Mesendoderm (in vitro differentiated cells): ENCODE data around the gene NBEA.

Experiments
- DNase-seq: peaks from one replicate; pipeline ENCODE4 v3.0.0; 2013
- H2AK5ac ChIP-seq: 2 replicates; pipeline ENCODE4 v1.6.1; 2013; ENCODE audit warnings: low read length, inconsistent platforms
- H2BK120ac ChIP-seq: 2 replicates; pipeline ENCODE4 v1.6.1; 2013; ENCODE audit warnings: low read depth, mild to moderate bottlenecking, low read length, moderate library complexity, mixed read lengths
- H2BK15ac ChIP-seq: replicated peaks from 2 replicates; pipeline ENCODE4 v1.6.1; 2013; ENCODE audit warnings: low read depth, mild to moderate bottlenecking, moderate library complexity
- H2BK5ac ChIP-seq: 2 replicates; pipeline ENCODE4 v1.6.1; 2013; ENCODE audit warnings: low read length, inconsistent platforms
- H3K18ac ChIP-seq: 2 replicates; pipeline ENCODE4 v1.6.1; 2013; ENCODE audit warnings: mild to moderate bottlenecking, low read length, mixed read lengths
- H3K23ac ChIP-seq: one replicate; pipeline ENCODE4 v1.6.1; 2013; ENCODE audit warnings: low read length
- H3K27ac ChIP-seq: 2 replicates; pipeline ENCODE4 v1.5.1; 2013; ENCODE audit warnings: low read depth, mild to moderate bottlenecking, inconsistent platforms, low read length, moderate library complexity
- H3K27me3 ChIP-seq: 2 replicates; pipeline ENCODE4 v1.6.1; 2013; ENCODE audit warnings: low read length, control low read depth, mild to moderate bottlenecking, inconsistent platforms; ENCODE audit not compliant: insufficient read depth, poor library complexity
- H3K36me3 ChIP-seq: 2 replicates; pipeline ENCODE4 v1.6.1; 2013; ENCODE audit warnings: low read length, inconsistent platforms; ENCODE audit not compliant: control insufficient read depth, insufficient read depth
- H3K4ac ChIP-seq: one replicate; pipeline ENCODE4 v1.6.1; 2013; ENCODE audit warnings: low read depth, mild to moderate bottlenecking, low read length, moderate library complexity
- H3K4me1 ChIP-seq: 2 replicates; pipeline ENCODE4 v1.6.1; 2013; ENCODE audit warnings: low read depth, low read length, inconsistent platforms; ENCODE audit not compliant: control insufficient read depth
- H3K4me2 ChIP-seq: 2 replicates; pipeline ENCODE4 v1.6.1; 2013; ENCODE audit warnings: low read length
- H3K4me3 ChIP-seq: 2 replicates; pipeline ENCODE4 v1.5.1; 2013; ENCODE audit warnings: mild to moderate bottlenecking, low read length
- H3K56ac ChIP-seq: one replicate; pipeline ENCODE4 v1.6.1; 2013; ENCODE audit warnings: low read length
- H3K79me1 ChIP-seq: 2 replicates; pipeline ENCODE4 v1.6.1; 2013; ENCODE audit warnings: low read length, inconsistent platforms
- H3K79me2 ChIP-seq: 2 replicates; pipeline ENCODE4 v1.6.1; 2013; ENCODE audit warnings: mild to moderate bottlenecking, low read length; ENCODE audit not compliant: control insufficient read depth, insufficient read depth
- H3K9ac ChIP-seq: 2 replicates; pipeline ENCODE4 v1.6.1; 2013; ENCODE audit warnings: low read length, inconsistent platforms
- H4K5ac ChIP-seq: one replicate; pipeline ENCODE4 v1.6.1; 2013; ENCODE audit warnings: low read length
- H4K8ac ChIP-seq: one replicate; pipeline ENCODE4 v1.6.1; 2013; ENCODE audit warnings: low read depth, mild to moderate bottlenecking, control low read depth, low read length, moderate library complexity
- WGBS: extraction: QIAGEN DNeasy Blood & Tissue Kit; methylation state at CpG from one replicate; pipeline ENCODE4 v1.1.7; 2013; ENCODE audit warnings: low lambda C conversion rate, missing lambda C conversion rate; ENCODE audit not compliant: insufficient coverage; ENCODE audit errors: extremely low coverage; 5-methylcytosine and 5-hydroxymethylcytosine counted together

Gene NBEA

GRCh38 chr13:35129500-35129899, 187.4 kb downstream of the NBEA start:
- Histone ChIP-seq H4K5ac (no peak overlapping the region), H3K4ac (no peak overlapping the region), H2BK120ac (no peak overlapping the region), H3K27ac (no peak overlapping the region), H3K23ac (no peak overlapping the region), H3K4me1 (no peaks in the 10 kb centered on the region), H2BK15ac (no peak overlapping the region), H3K36me3 (no peaks in the 10 kb centered on the region), H3K9ac (no peak overlapping the region), H3K79me1 (no peaks in the 10 kb centered on the region), H3K27me3 (no peaks in the 10 kb centered on the region), H3K79me2 (no peaks in the 10 kb centered on the region), H3K18ac (no peak overlapping the region), H2AK5ac (no peak overlapping the region), H3K4me3 (no peak overlapping the region), H2BK5ac (no peak overlapping the region), H3K56ac (no peak overlapping the region), H4K8ac (no peak overlapping the region), H3K4me2 (no peak overlapping the region)
- DNase-seq = no peak

- no peak overlapping the region for H2AK5ac ChIP-seq
- no peak overlapping the region for H3K4me2 ChIP-seq
- no peak overlapping the region for H3K23ac ChIP-seq
- no peak overlapping the region for H3K27ac ChIP-seq
- no peak overlapping the region for H4K8ac ChIP-seq
- H3K4ac ChIP-seq = no peak overlapping the region
- no peak overlapping the region for H3K56ac ChIP-seq
- no peak overlapping the region for H2BK15ac ChIP-seq
- no peak overlapping the region for H4K5ac ChIP-seq
- no peak overlapping the region for H2BK120ac ChIP-seq
- no peaks in the 10 kb centered on the region for H3K27me3 ChIP-seq
- no peak overlapping the region for H3K18ac ChIP-seq
- no peak for DNase-seq
- no peaks in the 10 kb centered on the region for H3K4me1 ChIP-seq
- no peak overlapping the region for H3K4me3 ChIP-seq
- H3K79me2 ChIP-seq = no peaks in the 10 kb centered on the region
- H3K36me3 ChIP-seq = no peaks in the 10 kb centered on the region
- H3K79me1 ChIP-seq = no peaks in the 10 kb centered on the region
- H2BK5ac ChIP-seq = no peak overlapping the region
- no peak overlapping the region for H3K9ac ChIP-seq
Measured at GRCh38 chr13:35131471-35131870, 189.4 kb downstream of the NBEA start.

GRCh38 chr13:35136585-35136984, 194.5 kb downstream of the NBEA start:
- H2BK5ac ChIP-seq = no peak overlapping the region
- no peak overlapping the region for H3K4me2 ChIP-seq
- no peak overlapping the region for H2BK15ac ChIP-seq
- H2BK120ac ChIP-seq = no peak overlapping the region
- H4K8ac ChIP-seq = no peak overlapping the region
- H2AK5ac ChIP-seq = no peak overlapping the region
- no peak overlapping the region for H3K56ac ChIP-seq
- H3K18ac ChIP-seq = no peak overlapping the region
- no peak overlapping the region for H3K4ac ChIP-seq
- H3K4me3 ChIP-seq = no peak overlapping the region
- DNase-seq = no peak
- no peaks in the 10 kb centered on the region for H3K79me2 ChIP-seq
- H3K9ac ChIP-seq = no peak overlapping the region
- no peaks in the 10 kb centered on the region for H3K4me1 ChIP-seq
- no peak overlapping the region for H3K27ac ChIP-seq
- no peak overlapping the region for H3K23ac ChIP-seq
- no peaks in the 10 kb centered on the region for H3K79me1 ChIP-seq
- no peaks in the 10 kb centered on the region for H3K27me3 ChIP-seq
- WGBS = no CpG with 5 or more reads among the region's 2 CpGs
- no peaks in the 10 kb centered on the region for H3K36me3 ChIP-seq
- no peak overlapping the region for H4K5ac ChIP-seq

GRCh38 chr13:35139591-35139990, 197.5 kb downstream of the NBEA start:
- Histone ChIP-seq H4K5ac (no peak overlapping the region), H3K27ac (no peak overlapping the region), H3K4me2 (no peak overlapping the region), H3K23ac (no peak overlapping the region), H3K18ac (no peak overlapping the region), H3K36me3 (no peaks in the 10 kb centered on the region), H3K27me3 (no peaks in the 10 kb centered on the region), H2BK15ac (no peak overlapping the region), H3K4ac (no peak overlapping the region), H2BK120ac (no peak overlapping the region), H2BK5ac (no peak overlapping the region), H3K9ac (no peak overlapping the region), H3K4me3 (no peak overlapping the region), H3K79me1 (no peaks in the 10 kb centered on the region), H2AK5ac (no peak overlapping the region), H3K79me2 (no peaks in the 10 kb centered on the region), H4K8ac (no peak overlapping the region), H3K4me1 (no peaks in the 10 kb centered on the region), H3K56ac (no peak overlapping the region)
- WGBS = no CpG with 5 or more reads among the region's 4 CpGs
- DNase-seq = no peak

- Histone ChIP-seq H3K4ac (no peak overlapping the region), H3K4me1 (no peaks in the 10 kb centered on the region), H3K4me2 (no peak overlapping the region), H2AK5ac (no peak overlapping the region), H4K8ac (no peak overlapping the region), H3K79me2 (no peaks in the 10 kb centered on the region), H3K27me3 (no peaks in the 10 kb centered on the region), H3K18ac (no peak overlapping the region), H2BK5ac (no peak overlapping the region), H3K27ac (no peak overlapping the region), H2BK120ac (no peak overlapping the region), H3K36me3 (no peaks in the 10 kb centered on the region), H3K56ac (no peak overlapping the region), H3K23ac (no peak overlapping the region), H3K79me1 (no peaks in the 10 kb centered on the region), H3K9ac (no peak overlapping the region), H2BK15ac (no peak overlapping the region), H3K4me3 (no peak overlapping the region), H4K5ac (no peak overlapping the region)
- DNase-seq = no peak
- no CpG with 5 or more reads among the region's 1 CpG for WGBS
Measured at GRCh38 chr13:35140321-35140720, 198.3 kb downstream of the NBEA start.

GRCh38 chr13:35140831-35141230, 198.8 kb downstream of the NBEA start:
- Histone ChIP-seq H3K27ac (no peak overlapping the region), H3K27me3 (no peaks in the 10 kb centered on the region), H3K4ac (no peak overlapping the region), H3K4me1 (no peaks in the 10 kb centered on the region), H2BK15ac (no peak overlapping the region), H3K23ac (no peak overlapping the region), H3K9ac (no peak overlapping the region), H4K8ac (no peak overlapping the region), H3K79me2 (no peaks in the 10 kb centered on the region), H2BK5ac (no peak overlapping the region), H3K79me1 (no peaks in the 10 kb centered on the region), H3K18ac (no peak overlapping the region), H2BK120ac (no peak overlapping the region), H4K5ac (no peak overlapping the region), H2AK5ac (no peak overlapping the region), H3K56ac (no peak overlapping the region), H3K4me3 (no peak overlapping the region), H3K36me3 (no peaks in the 10 kb centered on the region), H3K4me2 (no peak overlapping the region)
- no peak for DNase-seq
